Right atrium auricular region (tissue), 2 donors: ENCODE measurements around the gene RPA1. TPM values are rescaled to one million over a fixed set of nuclear protein-coding genes. Genes with fewer than 3 reads are reported as not detected.

Source experiments
- DNase-seq: peaks from one replicate; pipeline ENCODE4 v3.0.0-alpha.2; 2019; ENCODE audit warnings: low spot score
- H3K27ac ChIP-seq, 2 donors: fragments of 200-600 bp; sonication (generic); 1 replicate in 1 of 2; 2 replicates in 1 of 2; pipeline ENCODE4 v1.5.1; 2016 to 2019
- H3K27me3 ChIP-seq, 2 donors: fragments of 200-600 bp; sonication (generic); one replicate each; pipeline versions ENCODE4 v1.5.1 to v1.6.0; 2017 to 2019
- H3K36me3 ChIP-seq: fragments of 200-600 bp; sonication (generic); one replicate; pipeline ENCODE4 v1.5.1; 2016
- H3K4me1 ChIP-seq, 2 donors: fragments of 200-600 bp; sonication (generic); one replicate each; pipeline versions ENCODE4 v1.5.1 to v1.6.0; 2017 to 2019
- H3K4me3 ChIP-seq, 2 donors: fragments of 200-600 bp; sonication (generic); 1 replicate in 1 of 2; 2 replicates in 1 of 2; pipeline ENCODE4 v1.5.1; 2017 to 2019; ENCODE audit warnings: mild to moderate bottlenecking in 1 of 2, moderate library complexity in 1 of 2
- H3K9me3 ChIP-seq, 2 donors: fragments of 200-600 bp; sonication (generic); one replicate each; pipeline ENCODE4 v1.5.1; 2019
- total RNA-seq, 2 donors: library from RNA; depleted of rRNA; stranded (reverse); fragments of >200 nt; gene quantifications; one replicate each; pipeline ENCODE4 v1.1.0, GENCODE V29; 2016
- TF ChIP-seq, protein P1 (sequence below), 2 donors: fragments of 200-600 bp; sonication (generic); IDR thresholded peaks; one replicate each; pipeline ENCODE4 v1.5.1; 2019; ENCODE audit warnings: antibody characterized with exemption in 2 of 2

Gene RPA1
- total RNA-seq, 2 donors from 2014 or later = 20.9 to 26.9 TPM

DNA sequence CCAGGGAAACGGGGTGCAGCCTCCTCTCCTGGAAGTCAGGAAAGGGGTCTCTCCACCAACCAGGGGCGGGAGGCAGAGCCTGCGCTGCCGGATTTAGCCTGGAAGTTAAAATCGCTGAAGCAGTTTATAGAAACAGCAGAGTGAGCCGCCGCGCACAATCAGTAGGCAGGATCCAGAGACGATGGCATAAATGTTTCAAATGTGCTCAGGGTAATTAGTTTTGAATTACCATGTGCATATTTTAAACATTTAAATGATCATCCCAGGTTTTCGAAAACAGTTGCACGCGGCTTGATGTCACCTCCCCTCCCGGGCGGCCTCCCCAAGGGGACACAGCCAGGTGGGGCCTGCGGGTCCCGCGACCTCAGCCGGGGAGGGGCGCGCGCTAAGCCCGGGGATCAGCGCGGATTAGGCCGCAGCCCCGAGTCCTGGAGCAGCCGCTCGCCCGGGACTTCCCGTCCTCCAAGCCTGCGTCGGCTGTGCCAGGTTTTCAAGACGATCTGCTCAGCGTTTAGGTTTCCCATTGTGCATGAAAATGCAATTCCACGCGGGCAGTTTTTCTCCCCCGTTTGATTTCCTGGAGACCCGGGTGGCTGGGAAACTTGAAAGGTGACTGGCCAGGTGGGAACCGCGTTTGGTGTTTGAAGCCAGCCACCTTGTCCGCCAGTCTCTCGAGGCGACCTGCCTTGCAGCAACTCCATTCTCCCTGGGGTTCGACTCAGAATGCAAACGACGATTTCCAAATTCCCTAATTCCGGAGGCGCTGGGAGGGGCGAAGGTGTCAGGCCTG lies 78.3 kb downstream of the RPA1 start:
- H3K27ac ChIP-seq = no peak overlapping the region
- H3K36me3 ChIP-seq = no peaks in the 10 kb centered on the region
- H3K27me3 ChIP-seq = no peaks in the 10 kb centered on the region
- TF ChIP-seq, protein P1, sequence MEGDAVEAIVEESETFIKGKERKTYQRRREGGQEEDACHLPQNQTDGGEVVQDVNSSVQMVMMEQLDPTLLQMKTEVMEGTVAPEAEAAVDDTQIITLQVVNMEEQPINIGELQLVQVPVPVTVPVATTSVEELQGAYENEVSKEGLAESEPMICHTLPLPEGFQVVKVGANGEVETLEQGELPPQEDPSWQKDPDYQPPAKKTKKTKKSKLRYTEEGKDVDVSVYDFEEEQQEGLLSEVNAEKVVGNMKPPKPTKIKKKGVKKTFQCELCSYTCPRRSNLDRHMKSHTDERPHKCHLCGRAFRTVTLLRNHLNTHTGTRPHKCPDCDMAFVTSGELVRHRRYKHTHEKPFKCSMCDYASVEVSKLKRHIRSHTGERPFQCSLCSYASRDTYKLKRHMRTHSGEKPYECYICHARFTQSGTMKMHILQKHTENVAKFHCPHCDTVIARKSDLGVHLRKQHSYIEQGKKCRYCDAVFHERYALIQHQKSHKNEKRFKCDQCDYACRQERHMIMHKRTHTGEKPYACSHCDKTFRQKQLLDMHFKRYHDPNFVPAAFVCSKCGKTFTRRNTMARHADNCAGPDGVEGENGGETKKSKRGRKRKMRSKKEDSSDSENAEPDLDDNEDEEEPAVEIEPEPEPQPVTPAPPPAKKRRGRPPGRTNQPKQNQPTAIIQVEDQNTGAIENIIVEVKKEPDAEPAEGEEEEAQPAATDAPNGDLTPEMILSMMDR (IDR thresholded peaks at IDR 0.05) = no peak
- H3K4me3 ChIP-seq = peak overlapping the region in 1 of 2 donors; percentile 32
- no peaks in the 10 kb centered on the region for H3K9me3 ChIP-seq
- no peak for DNase-seq
- H3K4me1 ChIP-seq = peaks cover 0 to 28% of the 10 kb centered on the region in 2 donors

- DNase-seq = peak; percentile 68
- peak overlapping the region in 1 of 2 donors; percentile 32 for H3K4me3 ChIP-seq
- no peaks in the 10 kb centered on the region for H3K27me3 ChIP-seq
- H3K36me3 ChIP-seq = no peaks in the 10 kb centered on the region
- TF ChIP-seq, protein P1 (IDR thresholded peaks at IDR 0.05) = peak; percentile 69 to 85
- no peak overlapping the region for H3K27ac ChIP-seq
- no peaks in the 10 kb centered on the region for H3K9me3 ChIP-seq
- H3K4me1 ChIP-seq = peaks cover 0 to 28% of the 10 kb centered on the region in 2 donors
These were observed 79.0 kb downstream of the RPA1 start for GRCh38 chr17:1908699-1909309.

DNA sequence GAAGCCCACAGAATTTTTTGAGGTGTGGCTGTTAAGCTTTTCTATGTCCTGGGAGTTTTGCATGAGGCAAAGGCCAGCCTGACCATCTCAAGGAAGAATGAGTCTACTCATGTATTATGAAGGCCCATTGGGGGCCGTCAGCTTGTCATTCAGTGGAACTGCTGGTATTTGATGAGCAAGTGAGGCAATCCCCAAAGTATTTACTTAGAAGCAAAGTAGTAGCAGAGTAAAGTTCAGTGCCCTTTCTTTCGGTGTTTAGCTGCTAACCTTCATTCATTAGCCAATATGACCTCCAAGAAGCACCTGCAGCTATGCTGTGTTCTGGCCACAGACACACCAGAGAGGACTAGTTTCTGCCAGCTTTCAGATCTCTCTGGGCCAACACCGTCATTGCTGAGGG lies 80.2 kb downstream of the RPA1 start:
- Histone ChIP-seq H3K4me3 (no peak overlapping the region), H3K36me3 (no peaks in the 10 kb centered on the region), H3K27ac (no peak overlapping the region), H3K4me1 (peaks cover 0 to 19% of the 10 kb centered on the region in 2 donors), H3K27me3 (no peaks in the 10 kb centered on the region), H3K9me3 (no peaks in the 10 kb centered on the region)
- TF ChIP-seq, protein P1 (IDR thresholded peaks at IDR 0.05) = no peak
- DNase-seq = no peak

DNA sequence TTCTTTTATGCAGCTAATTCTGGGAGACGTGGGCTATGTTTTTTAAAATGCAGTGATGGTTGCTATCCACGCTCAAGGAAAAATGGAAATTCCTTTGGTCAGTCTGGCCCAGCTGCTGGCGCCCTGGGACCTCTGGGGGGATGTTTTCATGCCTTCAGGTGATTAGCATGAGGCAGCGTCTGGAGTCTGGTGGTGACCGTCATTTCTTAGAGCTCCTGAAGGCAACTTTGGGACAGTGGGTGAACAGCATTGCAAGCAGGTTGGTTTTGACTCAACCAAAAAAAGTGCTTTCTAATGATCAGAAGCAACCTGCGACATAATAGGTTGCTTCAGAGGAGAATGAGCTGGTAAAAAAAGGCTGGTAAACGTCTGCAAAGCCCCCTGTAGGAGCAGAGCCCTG lies 82.3 kb downstream of the RPA1 start:
- TF ChIP-seq, protein P1 (IDR thresholded peaks at IDR 0.05) = no peak
- Histone ChIP-seq H3K4me1 (peaks cover 0 to 11% of the 10 kb centered on the region in 2 donors), H3K9me3 (no peaks in the 10 kb centered on the region), H3K27me3 (no peaks in the 10 kb centered on the region), H3K36me3 (no peaks in the 10 kb centered on the region), H3K27ac (no peak overlapping the region), H3K4me3 (no peak overlapping the region)
- no peak for DNase-seq

GRCh38 chr17:1913702-1914101 lies 83.9 kb downstream of the RPA1 start:
- Histone ChIP-seq H3K36me3 (no peaks in the 10 kb centered on the region), H3K4me1 (peaks cover 0 to 3% of the 10 kb centered on the region in 2 donors), H3K4me3 (no peak overlapping the region), H3K27ac (no peak overlapping the region), H3K27me3 (no peaks in the 10 kb centered on the region), H3K9me3 (no peaks in the 10 kb centered on the region)
- TF ChIP-seq, protein P1 (IDR thresholded peaks at IDR 0.05) = no peak
- no peak for DNase-seq
